Measurements from ENCODE around the gene NEK9. TPM values are rescaled to one million over a fixed set of nuclear protein-coding genes. Genes with fewer than 3 reads are reported as not detected.

Gene NEK9
- total and polyA plus RNA-seq, 12 donors, result 26.9 to 138 (median 110) TPM

- no peaks in the 10 kb centered on the region for H3K27me3 ChIP-seq
- WGBS, 2 donors, result 66 to 87% methylated on average over 5 of the region's 5 CpGs
- no peak overlapping the region for H3K4me3 ChIP-seq
- H3K36me3 ChIP-seq, result peaks cover 0 to 38% (median 3%) of the 10 kb centered on the region in 9 donors
- peak overlapping the region in 7 of 10 donors; percentile 3 to 87 (median 42) for H3K27ac ChIP-seq
- intact Hi-C loops (cut with DNase I), result loop anchor here in 3 of 10 donors (5.0 to 10.0 kb wide), 3 partner anchors 90 to 132 kb away; partner anchors contain the start of gene FOS (in 2 of the 3)
- H3K9me3 ChIP-seq, result no peaks in the 10 kb centered on the region
- DNase-seq (peak in 1 of 2 donors; percentile 22), ATAC-seq (peak in 6 of 8 donors; percentile 15 to 61 (median 24))
- TF ChIP-seq CTCF (IDR thresholded peaks at IDR 0.05), result no peak
- H3K4me1 ChIP-seq, result peaks cover 9 to 90% (median 49%) of the 10 kb centered on the region in 9 donors
Measured at GRCh38 chr14:75144944-75145343, 18.1 kb upstream of the NEK9 start.

GRCh38 chr14:75143761-75144527 is 17.1 kb upstream of the NEK9 start:
- no peak for DNase-seq
- H3K36me3 ChIP-seq, result peaks cover 0 to 30% (median 0%) of the 10 kb centered on the region in 9 donors
- H3K4me3 ChIP-seq, result no peak overlapping the region
- H3K4me1 ChIP-seq, result peaks cover 9 to 92% (median 59%) of the 10 kb centered on the region in 9 donors
- peak overlapping the region in 8 of 10 donors; percentile 12 to 87 (median 38) for H3K27ac ChIP-seq
- H3K27me3 ChIP-seq, result no peaks in the 10 kb centered on the region
- TF ChIP-seq CTCF (IDR thresholded peaks at IDR 0.05), result no peak
- intact Hi-C loops (cut with DNase I), result loop anchor here in 2 of 10 donors (5.0 to 10.0 kb wide), 2 partner anchors 91 to 113 kb away; no protein-coding TSS in a partner anchor
- no peaks in the 10 kb centered on the region for H3K9me3 ChIP-seq
- no peak for ATAC-seq
- 78 to 82% methylated on average over 9 of the region's 9 CpGs for WGBS, 2 donors

GRCh38 chr14:75142494-75142893 is 15.6 kb upstream of the NEK9 start:
- no peak overlapping the region for H3K4me3 ChIP-seq
- 82 to 84% methylated on average over 1 of the region's 1 CpG for WGBS, 2 donors
- no peak for TF ChIP-seq CTCF (IDR thresholded peaks at IDR 0.05)
- no peak for ATAC-seq
- no peaks in the 10 kb centered on the region for H3K9me3 ChIP-seq
- H3K36me3 ChIP-seq, result peaks cover 0 to 30% (median 0%) of the 10 kb centered on the region in 9 donors
- no peak for DNase-seq
- intact Hi-C loops (cut with DNase I), result loop anchor here in 2 of 10 donors (5.0 to 10.0 kb wide), 2 partner anchors 92 to 115 kb away; no protein-coding TSS in a partner anchor
- H3K4me1 ChIP-seq, result peaks cover 6 to 95% (median 59%) of the 10 kb centered on the region in 9 donors
- peak overlapping the region in 2 of 10 donors; percentile 5 to 9 for H3K27ac ChIP-seq
- no peaks in the 10 kb centered on the region for H3K27me3 ChIP-seq

- DNase-seq (no peak), ATAC-seq (peak in 1 of 8 donors; percentile 53)
- peaks cover 2 to 90% (median 54%) of the 10 kb centered on the region in 9 donors for H3K4me1 ChIP-seq
- intact Hi-C loops (cut with DNase I), result loop anchor here in 3 of 10 donors (1.0 to 10.0 kb wide), 3 partner anchors 31 to 115 kb away; no protein-coding TSS in a partner anchor
- peaks cover 0 to 26% (median 0%) of the 10 kb centered on the region in 9 donors for H3K36me3 ChIP-seq
- peak overlapping the region in 3 of 10 donors; percentile 3 to 56 (median 5) for H3K27ac ChIP-seq
- H3K27me3 ChIP-seq, result no peaks in the 10 kb centered on the region
- H3K4me3 ChIP-seq, result no peak overlapping the region
- H3K9me3 ChIP-seq, result no peaks in the 10 kb centered on the region
- TF ChIP-seq CTCF (IDR thresholded peaks at IDR 0.05), result peak in 8 of 9 donors; percentile 5 to 58 (median 48)
Measured at GRCh38 chr14:75141967-75142366, 15.1 kb upstream of the NEK9 start.
